GM12878 (cell line): Measurements from ENCODE around the gene USH2A. TPM values are rescaled to one million over a fixed set of nuclear protein-coding genes. Genes with fewer than 3 reads are reported as not detected.

ENCODE experiments used
- ATAC-seq: fragments of 200-7000 bp; cut with Tn5 transposase; 3 replicates; pipeline ENCODE4 v1.9.1; 2020; ENCODE audit warnings: mild to moderate bottlenecking, moderate library complexity
- BruUV-seq: library from RNA; stranded (reverse); fragments of 400-500 nt; replicated peaks from 2 replicates; lab custom pipeline; 2021; lab: Mats Ljungman, UMichigan
- CTCF ChIA-PET: fragments of 300-600 bp; sonication (Branson Sonifier 250); formaldehyde crosslinking; extraction: SDS; loops from one replicate; lab custom pipeline; 2021; ENCODE audit warnings: inconsistent platforms; lab: Yijun Ruan, JAX
- POLR2A ChIA-PET: fragments of 350-600 bp; formaldehyde crosslinking; extraction: SDS; loops from one replicate; lab custom pipeline; 2021; ENCODE audit warnings: inconsistent platforms; lab: Charles Lee
- RAD21 ChIA-PET: fragments of 300-600 bp; sonication (Branson Sonifier 250); formaldehyde crosslinking; loops from one replicate; lab custom pipeline; 2023; ENCODE audit warnings: antibody characterized with exemption; ENCODE audit not compliant: unreplicated experiment; lab: Charles Lee
- SMC1A ChIA-PET: fragments of 300-600 bp; sonication (Branson Sonifier 250); formaldehyde crosslinking; loops from one replicate; lab custom pipeline; 2023; ENCODE audit not compliant: unreplicated experiment, uncharacterized antibody; lab: Charles Lee
- DNase-seq: peaks from one replicate; pipeline ENCODE4 v3.0.0-alpha.2; 2011; ENCODE audit warnings: low read depth, low spot score
- FAIRE-seq: peaks from 3 replicates; lab custom pipeline; 2011; peaks lifted over from hg19 to GRCh38; lab: Jason Lieb, UNC
- H2AFZ ChIP-seq: 2 replicates; pipeline ENCODE4 v1.6.0; 2011; ENCODE audit warnings: low read depth, low read length, control low read depth; ENCODE audit not compliant: control insufficient read depth
- H3K27ac ChIP-seq: 2 replicates; pipeline ENCODE4 v1.5.1; 2011; ENCODE audit warnings: control low read depth; ENCODE audit not compliant: control insufficient read depth, insufficient read depth
- H3K27me3 ChIP-seq, 2 experiments: replicated peaks in 1 of 2; 2 replicates each; pipeline versions ENCODE4 v1.6.0 to v1.6.1; 2011; ENCODE audit warnings: low read length in 1 of 2; ENCODE audit not compliant: control insufficient read depth in 2 of 2, insufficient read depth in 2 of 2
- H3K36me3 ChIP-seq, 2 experiments: 2 replicates each; pipeline ENCODE4 v1.5.1; 2011; ENCODE audit warnings: low read length in 1 of 2; ENCODE audit not compliant: control insufficient read depth in 2 of 2, insufficient read depth in 2 of 2
- H3K4me1 ChIP-seq: 2 replicates; pipeline ENCODE4 v1.6.1; 2011; ENCODE audit warnings: mild to moderate bottlenecking, low read length, moderate library complexity, mixed read lengths; ENCODE audit not compliant: control insufficient read depth, insufficient read depth
- H3K4me2 ChIP-seq: 2 replicates; pipeline ENCODE4 v1.6.0; 2011; ENCODE audit warnings: control low read depth; ENCODE audit not compliant: control insufficient read depth, insufficient read depth
- H3K4me3 ChIP-seq: fragments of 200-600 bp; sonication (generic); 2 replicates; pipeline ENCODE4 v1.5.1; 2016
- H3K79me2 ChIP-seq: 2 replicates; pipeline ENCODE4 v1.6.0; 2011; ENCODE audit warnings: low read length; ENCODE audit not compliant: control insufficient read depth, insufficient read depth
- H3K9ac ChIP-seq: 2 replicates; pipeline ENCODE4 v1.8.0; 2011; ENCODE audit warnings: low read length, control low read depth, mixed read lengths; ENCODE audit not compliant: control insufficient read depth, insufficient read depth
- H3K9me3 ChIP-seq: replicated peaks from 3 replicates; pipeline ENCODE4 v1.5.1; 2011; ENCODE audit warnings: mild to moderate bottlenecking, low read length; ENCODE audit not compliant: control insufficient read depth, insufficient read depth
- H4K20me1 ChIP-seq: 2 replicates; pipeline ENCODE4 v1.6.0; 2011; ENCODE audit not compliant: control insufficient read depth, insufficient read depth
- CBFB ChIP-seq: IDR thresholded peaks from 2 replicates; pipeline ENCODE4 v1.6.1; 2016; ENCODE audit warnings: antibody characterized with exemption, low read depth
- CEBPB ChIP-seq, 2 experiments: fragments of 150-350 bp in 1 of 2; IDR thresholded peaks; 2 replicates each; pipeline ENCODE4 v1.6.1; 2012 to 2014; ENCODE audit warnings: low read depth in 2 of 2, low read length in 2 of 2, borderline replicate concordance in 1 of 2, inconsistent platforms in 1 of 2
- CHD2 ChIP-seq: IDR thresholded peaks from 2 replicates; pipeline ENCODE4 v1.6.1; 2011; ENCODE audit warnings: low read depth, low read length, improper control_type of control experiment, borderline replicate concordance
- ETV6 ChIP-seq, 2 experiments: fragments of 450-650 bp in 1 of 2; IDR thresholded peaks in 1 of 2; conservative IDR thresholded peaks in 1 of 2; 2 replicates each; pipeline ENCODE4 v1.6.1; 2014; ENCODE audit warnings: antibody characterized with exemption in 1 of 2, borderline replicate concordance in 1 of 2, low read depth in 1 of 2, mild to moderate bottlenecking in 1 of 2, moderate library complexity in 1 of 2
- HCFC1 ChIP-seq: fragments of 150-350 bp; IDR thresholded peaks from 2 replicates; pipeline ENCODE4 v1.6.1; 2014; ENCODE audit warnings: low read length
- HDAC2 ChIP-seq: fragments of 200-600 bp; sonication (generic); IDR thresholded peaks from 2 replicates; pipeline ENCODE4 v1.6.1; 2017
- HDGF ChIP-seq: fragments of 450-650 bp; IDR thresholded peaks from 2 replicates; pipeline ENCODE4 v1.6.1; 2016; ENCODE audit warnings: antibody characterized with exemption
- IRF4 ChIP-seq: IDR thresholded peaks from 2 replicates; pipeline ENCODE4 v1.6.1; 2011; ENCODE audit warnings: low read depth, low read length
- IRF5 ChIP-seq: fragments of 450-650 bp; IDR thresholded peaks from 2 replicates; pipeline ENCODE4 v1.6.1; 2017; ENCODE audit warnings: borderline replicate concordance
- NBN ChIP-seq: fragments of 450-650 bp; IDR thresholded peaks from 2 replicates; pipeline ENCODE4 v1.6.1; 2016
- PRDM15 ChIP-seq: fragments of 450-650 bp; formaldehyde crosslinking; IDR thresholded peaks from 2 replicates; pipeline ENCODE4 v1.4.0; 2020; ENCODE audit warnings: mild to moderate bottlenecking, moderate library complexity
- RB1 ChIP-seq: fragments of 450-650 bp; formaldehyde crosslinking; IDR thresholded peaks from 2 replicates; pipeline ENCODE4 v1.6.1; 2017; ENCODE audit warnings: mild to moderate bottlenecking, borderline replicate concordance
- RUNX3 ChIP-seq: IDR thresholded peaks from 2 replicates; pipeline ENCODE4 v1.6.1; 2012; ENCODE audit warnings: low read length, inconsistent platforms
- TBL1XR1 ChIP-seq: IDR thresholded peaks from 2 replicates; pipeline ENCODE4 v1.6.1; 2012; ENCODE audit warnings: low read depth, low read length, improper control_type of control experiment
- TCF7 ChIP-seq: IDR thresholded peaks from 2 replicates; pipeline ENCODE4 v1.6.1; 2014; ENCODE audit warnings: antibody characterized with exemption, borderline replicate concordance
- WGBS: methylation state at CpG from one replicate; pipeline ENCODE4 v1.1.6; 2016; ENCODE audit warnings: low lambda C conversion rate; ENCODE audit not compliant: insufficient replicate concordance, insufficient coverage; ENCODE audit errors: missing lambda C conversion rate; 5-methylcytosine and 5-hydroxymethylcytosine counted together
- in situ Hi-C: fragments of 300-500 bp; cut with MboI; formaldehyde crosslinking; loops from 9 replicates; pipeline ENCODE4 v1.14.3; 2018; ENCODE audit warnings: mixed read lengths
- intact Hi-C: fragments of 100-400 bp; cut with micrococcal nuclease; formaldehyde crosslinking; loops from one replicate; pipeline ENCODE4 v1.14.2; 2022; ENCODE audit not compliant: unreplicated experiment
- polyA plus RNA-seq, 11 experiments: library from polyadenylated mRNA; depleted of rRNA in 4 of 11; unstranded in 6 of 11; stranded (reverse) in 5 of 11; fragments of >200 nt; fragmentation: Nextera tagmentation in 4 of 11; fragmentation: Illumina TruSeq in 1 of 11; extraction: Ambion mirVana in 4 of 11; extraction: Trizol in 1 of 11; gene quantifications; 1 replicate in 1 of 11; 2 replicates in 10 of 11; pipeline versions ENCODE4 v1.2.1 to v1.2.3, GENCODE V29; 2011 to 2016; ENCODE audit warnings: inconsistent platforms in 2 of 11, missing spikeins in 2 of 11, low read depth in 1 of 11
- total RNA-seq, 4 experiments: library from RNA; depleted of rRNA in 3 of 4; stranded (reverse); fragments of >200 nt in 3 of 4; fragmentation: Illumina TruSeq in 1 of 4; extraction: Trizol in 1 of 4; gene quantifications; 2 replicates each; pipeline versions ENCODE4 v1.2.1 to v1.2.3, GENCODE V29; 2013 to 2021

The USH2A gene
- total and polyA plus RNA-seq, 10 of the 15 experiments (the other 5 are each of a cell fraction or from before 2014, with no cell fraction given) = under 0.01 to 0.20 (median 0.01) TPM; not detected in 2

- no peaks in the 10 kb centered on the region for H3K79me2 ChIP-seq
- H3K4me2 ChIP-seq = no peak overlapping the region
- H3K27me3 ChIP-seq = no peaks in the 10 kb centered on the region
- ChIA-PET SMC1A (no interaction called here), POLR2A (no interaction called here), RAD21 (no interaction called here), CTCF (no interaction called here)
- no peak overlapping the region for H2AFZ ChIP-seq
- no peaks in the 10 kb centered on the region for H4K20me1 ChIP-seq
- no TSS peak for BruUV-seq
- intact Hi-C loops (no loop called here), in situ Hi-C loops (no loop called here)
- ATAC-seq (no peak), DNase-seq (no peak), FAIRE-seq (no peak)
- 0% methylated on average over 1 of the region's 1 CpG for WGBS
- H3K9ac ChIP-seq = no peak overlapping the region
- H3K27ac ChIP-seq = no peak overlapping the region
- H3K36me3 ChIP-seq = no peaks in the 10 kb centered on the region
- no peak overlapping the region for H3K4me3 ChIP-seq
- no peaks in the 10 kb centered on the region; the same call in 2 of the 3 replicates for H3K9me3 ChIP-seq
- no peaks in the 10 kb centered on the region for H3K4me1 ChIP-seq
- TF ChIP-seq RB1 = no peak
- no peak for TF ChIP-seq NBN
- no peak for TF ChIP-seq CEBPB (IDR thresholded peaks at IDR 0.05; ENCODE audit: borderline replicate concordance in 1 of 2, low read depth in 2 of 2, low read length in 2 of 2)
- TF ChIP-seq CBFB = no peak
- no peak for TF ChIP-seq CHD2
- no peak for TF ChIP-seq HDGF
- TF ChIP-seq ETV6 (conservative IDR thresholded peaks at IDR 0.05 in 1 of 2, IDR thresholded peaks at IDR 0.05 in 1 of 2; ENCODE audit: borderline replicate concordance in 1 of 2, low read depth in 1 of 2) = no peak
- TF ChIP-seq RUNX3 = no peak
- TF ChIP-seq TCF7 = no peak
- no peak for TF ChIP-seq HCFC1
- TF ChIP-seq PRDM15 (CRISPR knock-in tag) = no peak
- TF ChIP-seq TBL1XR1 = no peak
- TF ChIP-seq IRF5 = no peak
- no peak for TF ChIP-seq HDAC2
- no peak for TF ChIP-seq IRF4
- TF ChIP-seq, all 136 proteins: peak for 0
These were observed 651.1 kb downstream of the USH2A start for GRCh38 chr1:215772151-215772550.
